Neural cell (in vitro differentiated cells): ENCODE data around the gene TMEM132C. TPM values are rescaled to one million over a fixed set of nuclear protein-coding genes. Genes with fewer than 3 reads are reported as not detected.

Experiments used
- H2AFZ ChIP-seq: fragments of 200-600, 300-800 bp; sonication (generic), shearing (Covaris generic); 2 replicates; pipeline ENCODE4 v1.6.0; 2014; ENCODE audit warnings: low read depth, mild to moderate bottlenecking, antibody characterized with exemption, low read length, moderate library complexity
- H3F3A ChIP-seq: fragments of 200-600 bp; shearing (Covaris generic); 2 replicates; pipeline ENCODE4 v1.6.1; 2016; ENCODE audit warnings: mild to moderate bottlenecking, moderate library complexity, mixed read lengths, antibody characterized with exemption, low read length; ENCODE audit not compliant: insufficient read depth, poor library complexity, severe bottlenecking
- H3K27ac ChIP-seq: fragments of 200-600, 300-800 bp; sonication (generic), shearing (Covaris generic); 2 replicates; pipeline ENCODE4 v1.5.1; 2014; ENCODE audit warnings: mild to moderate bottlenecking, low read length, moderate library complexity
- H3K27me3 ChIP-seq: fragments of 300-800, 200-600 bp; sonication (generic), shearing (Covaris generic); 2 replicates; pipeline ENCODE4 v1.6.0; 2014; ENCODE audit warnings: mild to moderate bottlenecking, low read depth, low read length, moderate library complexity; ENCODE audit not compliant: insufficient read depth
- H3K36me3 ChIP-seq: fragments of 300-800, 200-600 bp; sonication (generic), shearing (Covaris generic); 2 replicates; pipeline ENCODE4 v1.5.1; 2014; ENCODE audit warnings: mild to moderate bottlenecking, antibody characterized with exemption, low read length, moderate library complexity; ENCODE audit not compliant: insufficient read depth
- H3K4me2 ChIP-seq: fragments of 300-800, 200-600 bp; sonication (generic), shearing (Covaris generic); 2 replicates; pipeline ENCODE4 v1.6.0; 2014; ENCODE audit warnings: mild to moderate bottlenecking, low read length
- H3K4me3 ChIP-seq: fragments of 300-800, 200-600 bp; sonication (generic), shearing (Covaris generic); 2 replicates; pipeline ENCODE4 v1.5.1; 2014; ENCODE audit warnings: mild to moderate bottlenecking, low read length, moderate library complexity
- H3K79me2 ChIP-seq: fragments of 200-600 bp; shearing (Covaris generic); replicated peaks from 2 replicates; pipeline ENCODE4 v1.6.0; 2014; ENCODE audit warnings: mild to moderate bottlenecking, low read length, moderate library complexity; ENCODE audit not compliant: insufficient read depth
- H3K9ac ChIP-seq: fragments of 300-800, 200-600 bp; sonication (generic), shearing (Covaris generic); 2 replicates; pipeline ENCODE4 v1.6.1; 2016; ENCODE audit warnings: mild to moderate bottlenecking, low read length, mixed read lengths
- H3K9me2 ChIP-seq: fragments of 200-600 bp; shearing (Covaris generic); 2 replicates; pipeline ENCODE4 v1.6.1; 2016; ENCODE audit warnings: mild to moderate bottlenecking, low read length, mixed read lengths; ENCODE audit not compliant: insufficient read depth
- H3K9me3 ChIP-seq: fragments of 200-600, 300-800 bp; sonication (generic), shearing (Covaris generic); 2 replicates; pipeline ENCODE4 v1.6.1; 2016; ENCODE audit warnings: mild to moderate bottlenecking, mixed run types, low read length, moderate library complexity, mixed read lengths
- H4K20me1 ChIP-seq: fragments of 200-600 bp; shearing (Covaris generic); 2 replicates; pipeline ENCODE4 v1.6.1; 2016; ENCODE audit warnings: mild to moderate bottlenecking, mixed run types; ENCODE audit not compliant: insufficient read depth
- CTCF ChIP-seq: fragments of 450-650 bp; IDR thresholded peaks from 2 replicates; pipeline ENCODE4 v1.5.1; 2014; ENCODE audit warnings: antibody characterized with exemption, mild to moderate bottlenecking, moderate library complexity; ENCODE audit not compliant: poor library complexity, severe bottlenecking
- EP300 ChIP-seq: fragments of 450-650 bp; conservative IDR thresholded peaks from 2 replicates; pipeline ENCODE4 v1.6.1; 2014; ENCODE audit warnings: antibody characterized with exemption, mild to moderate bottlenecking, moderate library complexity; ENCODE audit not compliant: poor library complexity, severe bottlenecking
- EZH2 ChIP-seq: fragments of 200-600, 300-800 bp; shearing (Covaris generic), sonication (generic); IDR thresholded peaks from 2 replicates; pipeline ENCODE4 v1.6.1; 2014; ENCODE audit warnings: antibody characterized with exemption, low read length, borderline replicate concordance, mild to moderate bottlenecking; ENCODE audit not compliant: insufficient read depth, poor library complexity, severe bottlenecking
- MXI1 ChIP-seq: fragments of 450-650 bp; conservative IDR thresholded peaks from 2 replicates; pipeline ENCODE4 v1.6.1; 2014; ENCODE audit warnings: antibody characterized with exemption, mild to moderate bottlenecking; ENCODE audit not compliant: poor library complexity, severe bottlenecking
- POLR2AphosphoS5 ChIP-seq: IDR thresholded peaks from 2 replicates; pipeline ENCODE4 v1.6.1; 2012
- RAD21 ChIP-seq: fragments of 450-650 bp; conservative IDR thresholded peaks from 2 replicates; pipeline ENCODE4 v1.6.1; 2014; ENCODE audit warnings: antibody characterized with exemption, mild to moderate bottlenecking, moderate library complexity
- REST ChIP-seq: IDR thresholded peaks from 2 replicates; pipeline ENCODE4 v1.6.1; 2012; ENCODE audit warnings: borderline replicate concordance
- SMC3 ChIP-seq: fragments of 450-650 bp; conservative IDR thresholded peaks from 2 replicates; pipeline ENCODE4 v1.6.1; 2014; ENCODE audit warnings: antibody characterized with exemption, mild to moderate bottlenecking, moderate library complexity; ENCODE audit not compliant: poor library complexity
- TAF1 ChIP-seq: IDR thresholded peaks from 2 replicates; pipeline ENCODE4 v1.6.1; 2012; ENCODE audit warnings: low read depth
- polyA plus RNA-seq: library from polyadenylated mRNA; depleted of rRNA; stranded (reverse); fragments of >200 nt; gene quantifications from 2 replicates; pipeline ENCODE4 v1.2.3, GENCODE V29; 2014

The TMEM132C gene
- polyA plus RNA-seq, 1 donor from 2014 or later, result 0.06 TPM

GRCh38 chr12:128654468-128654867 is 387.5 kb downstream of the TMEM132C start:
- no peaks in the 10 kb centered on the region for H4K20me1 ChIP-seq
- no peaks in the 10 kb centered on the region for H3K79me2 ChIP-seq
- no peaks in the 10 kb centered on the region for H3K36me3 ChIP-seq
- TF ChIP-seq REST, result peak; percentile 40
- peak; percentile 79 for TF ChIP-seq EP300
- no peak for TF ChIP-seq MXI1
- peak; percentile 4 for TF ChIP-seq CTCF
- no peak for TF ChIP-seq SMC3
- no peak for TF ChIP-seq RAD21
- no peak for TF ChIP-seq EZH2
- TF ChIP-seq POLR2AphosphoS5, result peak; percentile 70
- TF ChIP-seq TAF1, result no peak
- peak overlapping the region; percentile 46 for H3K27ac ChIP-seq
- H3K4me3 ChIP-seq, result peak overlapping the region; percentile 45
- peak overlapping the region; percentile 27 for H3K4me2 ChIP-seq
- no peaks in the 10 kb centered on the region for H3K9me2 ChIP-seq
- no peaks in the 10 kb centered on the region for H3K9me3 ChIP-seq
- no peaks in the 10 kb centered on the region for H3K27me3 ChIP-seq
- H2AFZ ChIP-seq, result no peak overlapping the region
- H3K9ac ChIP-seq, result no peak overlapping the region
- no peaks in the 10 kb centered on the region for H3F3A ChIP-seq

- Histone ChIP-seq H3K27ac (no peak overlapping the region), H3K4me2 (no peak overlapping the region), H3K9ac (no peak overlapping the region), H3K4me3 (no peak overlapping the region), H4K20me1 (no peaks in the 10 kb centered on the region), H3K9me3 (no peaks in the 10 kb centered on the region), H3K79me2 (no peaks in the 10 kb centered on the region), H3K36me3 (no peaks in the 10 kb centered on the region), H3K27me3 (no peaks in the 10 kb centered on the region), H3K9me2 (no peaks in the 10 kb centered on the region), H3F3A (no peaks in the 10 kb centered on the region), H2AFZ (no peak overlapping the region)
- no peak for TF ChIP-seq SMC3
- TF ChIP-seq EP300, result no peak
- no peak for TF ChIP-seq MXI1
- TF ChIP-seq POLR2AphosphoS5, result no peak
- no peak for TF ChIP-seq TAF1
- no peak for TF ChIP-seq CTCF
- no peak for TF ChIP-seq EZH2
- TF ChIP-seq REST, result no peak
- TF ChIP-seq RAD21, result no peak
Observed at GRCh38 chr12:128657378-128657777, 390.4 kb downstream of the TMEM132C start.
